ENCODE measurements around the gene CFAP410.
"Not testable (repeated sequence)": the region's sequence is repeated elsewhere in the genome, so short reads cannot be mapped to it uniquely, and the experiment has no call there.

DNA sequence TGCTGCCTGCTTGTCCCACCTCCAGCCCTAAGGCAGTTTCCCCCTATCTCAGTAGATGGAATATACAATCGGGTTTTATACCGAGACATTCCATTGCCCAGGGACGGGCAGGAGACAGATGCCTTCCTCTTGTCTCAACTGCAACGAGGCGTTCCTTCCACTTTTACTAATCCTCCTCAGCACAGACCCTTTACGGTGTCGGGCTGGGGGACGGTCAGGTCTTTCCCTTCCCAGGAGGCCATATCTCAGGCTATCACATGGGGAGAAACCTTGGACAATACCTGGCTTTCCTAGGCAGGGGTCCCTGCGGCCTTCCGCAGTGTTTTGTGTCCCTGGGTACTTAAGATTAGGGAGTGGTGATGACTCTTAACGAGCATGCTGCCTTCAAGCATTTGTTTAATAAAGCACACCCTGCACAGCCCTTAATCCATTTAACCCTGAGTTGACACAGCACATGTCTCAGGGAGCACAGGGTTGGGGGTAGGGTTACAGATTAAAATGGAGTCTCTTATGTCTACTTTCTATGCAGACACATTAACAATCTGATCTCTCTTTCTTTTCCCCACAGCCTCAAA is 55.9 kb downstream of the CFAP410 start:
- TF ChIP-seq, protein P1, sequence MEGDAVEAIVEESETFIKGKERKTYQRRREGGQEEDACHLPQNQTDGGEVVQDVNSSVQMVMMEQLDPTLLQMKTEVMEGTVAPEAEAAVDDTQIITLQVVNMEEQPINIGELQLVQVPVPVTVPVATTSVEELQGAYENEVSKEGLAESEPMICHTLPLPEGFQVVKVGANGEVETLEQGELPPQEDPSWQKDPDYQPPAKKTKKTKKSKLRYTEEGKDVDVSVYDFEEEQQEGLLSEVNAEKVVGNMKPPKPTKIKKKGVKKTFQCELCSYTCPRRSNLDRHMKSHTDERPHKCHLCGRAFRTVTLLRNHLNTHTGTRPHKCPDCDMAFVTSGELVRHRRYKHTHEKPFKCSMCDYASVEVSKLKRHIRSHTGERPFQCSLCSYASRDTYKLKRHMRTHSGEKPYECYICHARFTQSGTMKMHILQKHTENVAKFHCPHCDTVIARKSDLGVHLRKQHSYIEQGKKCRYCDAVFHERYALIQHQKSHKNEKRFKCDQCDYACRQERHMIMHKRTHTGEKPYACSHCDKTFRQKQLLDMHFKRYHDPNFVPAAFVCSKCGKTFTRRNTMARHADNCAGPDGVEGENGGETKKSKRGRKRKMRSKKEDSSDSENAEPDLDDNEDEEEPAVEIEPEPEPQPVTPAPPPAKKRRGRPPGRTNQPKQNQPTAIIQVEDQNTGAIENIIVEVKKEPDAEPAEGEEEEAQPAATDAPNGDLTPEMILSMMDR (IDR thresholded peaks at IDR 0.05) = not testable (repeated sequence)
- not testable (repeated sequence) for TF ChIP-seq POLR2A (IDR thresholded peaks at IDR 0.05)

All from uterus (tissue), 2 donors.